ENCODE measurements around the gene HAUS6.
A peak's percentile ranks its signal among the peaks of the same experiment; 100 is the strongest.
"Not testable (repeated sequence)": the region's sequence is repeated elsewhere in the genome, so short reads cannot be mapped to it uniquely, and the experiment has no call there.

Gene HAUS6

GRCh38 chr9:19117039-19117716 is 14.5 kb upstream of the HAUS6 start:
- DNase-seq = no peak

DNA sequence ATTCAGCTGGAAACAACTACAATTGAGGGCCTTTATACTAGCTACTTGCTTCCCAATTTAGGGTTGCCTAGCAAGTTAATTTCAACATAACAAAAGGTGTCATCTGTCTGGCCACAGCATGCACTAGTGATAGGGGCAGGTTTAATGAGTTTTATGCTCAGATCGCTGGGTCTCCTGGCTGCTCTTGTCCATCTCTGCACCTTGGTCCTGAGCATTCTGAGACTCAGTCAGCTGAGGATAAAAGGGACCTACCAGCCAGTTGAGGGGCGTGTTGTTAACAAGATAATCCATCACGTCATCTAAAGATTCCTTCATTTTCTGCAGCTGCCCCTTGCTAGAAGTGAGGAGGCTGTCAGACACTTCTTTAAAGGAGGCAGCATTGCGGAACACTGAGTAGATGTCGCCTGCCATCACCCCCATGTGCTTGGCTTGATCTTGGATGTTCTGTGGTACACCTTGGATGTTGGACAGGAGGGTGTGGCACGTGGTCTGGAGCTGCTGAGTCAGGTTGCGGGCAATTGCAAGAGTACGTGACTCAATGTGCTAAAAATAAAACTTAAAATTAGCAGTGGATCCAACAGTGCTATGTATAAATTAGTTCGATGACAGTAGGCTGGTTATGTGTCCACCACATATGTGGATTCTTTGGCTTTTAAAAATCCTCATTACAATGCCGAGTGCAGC is 13.5 kb upstream of the HAUS6 start:
- DNase-seq = no peak

GRCh38 chr9:19114680-19115270 is 12.1 kb upstream of the HAUS6 start:
- DNase-seq = no peak

GRCh38 chr9:19113964-19114679 is 11.4 kb upstream of the HAUS6 start:
- no peak for DNase-seq

- not testable (repeated sequence) for DNase-seq
Measured at GRCh38 chr9:19113064-19113611, 10.4 kb upstream of the HAUS6 start.

GRCh38 chr9:19108038-19108437 is 5.3 kb upstream of the HAUS6 start:
- no peak for DNase-seq

DNA sequence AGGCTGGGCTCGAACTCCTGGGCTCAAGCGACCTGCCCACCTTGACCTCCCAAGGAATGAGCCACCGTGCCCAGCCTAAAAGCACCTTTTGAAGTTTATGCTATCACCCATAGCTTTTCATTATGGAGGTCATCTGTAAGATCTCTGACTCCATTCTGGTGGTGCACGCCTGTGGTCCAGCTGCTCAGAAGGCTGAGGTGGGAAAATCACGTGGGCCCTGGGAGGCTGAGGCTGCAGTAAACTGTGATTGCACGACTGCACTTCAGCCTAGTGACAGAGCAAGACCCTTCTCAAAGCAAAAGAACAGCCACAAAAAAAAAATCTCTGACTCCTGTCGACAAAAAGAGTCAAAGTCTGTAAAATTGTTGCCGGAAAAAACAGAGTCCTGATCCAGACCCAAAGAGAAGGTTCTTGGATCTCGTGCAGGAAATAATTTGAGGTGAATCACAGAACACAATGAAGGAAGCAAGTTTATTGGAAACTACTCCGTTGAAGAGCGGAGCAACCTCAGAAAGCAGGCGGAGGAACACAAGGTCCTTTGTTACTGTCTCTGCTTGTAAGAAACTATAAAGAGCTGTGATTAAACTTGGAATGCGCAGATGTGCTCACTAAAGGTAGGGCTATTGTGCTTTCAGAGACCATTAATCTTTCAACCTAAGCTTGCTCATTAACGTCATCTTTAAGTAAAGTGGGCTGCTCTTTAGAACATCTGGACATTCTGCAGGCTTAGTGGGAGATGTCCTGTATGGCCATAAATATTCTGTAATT is 2.0 kb upstream of the HAUS6 start:
- DNase-seq = no peak

- peak in 3 of 5 donors; percentile 4 to 52 (median 14) for DNase-seq
Measured at GRCh38 chr9:19102181-19102630, 498 bp downstream of the HAUS6 start.

DNA sequence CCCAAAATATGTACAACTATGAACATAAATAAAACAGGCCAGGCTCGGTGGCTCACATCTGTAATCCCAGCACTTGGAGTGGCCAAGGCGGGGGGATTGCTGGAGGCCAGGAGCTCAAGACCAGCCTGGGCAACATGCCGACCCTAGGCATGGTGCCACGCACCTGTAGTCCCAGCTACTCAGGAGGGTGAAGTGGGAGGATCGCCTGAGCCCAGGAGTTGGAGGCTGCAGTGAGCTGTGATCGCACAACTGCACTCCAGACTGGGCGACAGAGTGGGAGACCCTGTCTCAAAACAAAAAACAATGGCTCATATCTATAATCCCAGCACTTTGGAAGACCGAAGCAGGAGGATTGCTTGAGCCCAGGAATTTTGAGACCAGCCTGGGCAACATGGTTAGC is 1.5 kb downstream of the HAUS6 start:
- DNase-seq = no peak

- not testable (repeated sequence) for DNase-seq
Measured at GRCh38 chr9:19097431-19097830, 5.3 kb downstream of the HAUS6 start.

DNA sequence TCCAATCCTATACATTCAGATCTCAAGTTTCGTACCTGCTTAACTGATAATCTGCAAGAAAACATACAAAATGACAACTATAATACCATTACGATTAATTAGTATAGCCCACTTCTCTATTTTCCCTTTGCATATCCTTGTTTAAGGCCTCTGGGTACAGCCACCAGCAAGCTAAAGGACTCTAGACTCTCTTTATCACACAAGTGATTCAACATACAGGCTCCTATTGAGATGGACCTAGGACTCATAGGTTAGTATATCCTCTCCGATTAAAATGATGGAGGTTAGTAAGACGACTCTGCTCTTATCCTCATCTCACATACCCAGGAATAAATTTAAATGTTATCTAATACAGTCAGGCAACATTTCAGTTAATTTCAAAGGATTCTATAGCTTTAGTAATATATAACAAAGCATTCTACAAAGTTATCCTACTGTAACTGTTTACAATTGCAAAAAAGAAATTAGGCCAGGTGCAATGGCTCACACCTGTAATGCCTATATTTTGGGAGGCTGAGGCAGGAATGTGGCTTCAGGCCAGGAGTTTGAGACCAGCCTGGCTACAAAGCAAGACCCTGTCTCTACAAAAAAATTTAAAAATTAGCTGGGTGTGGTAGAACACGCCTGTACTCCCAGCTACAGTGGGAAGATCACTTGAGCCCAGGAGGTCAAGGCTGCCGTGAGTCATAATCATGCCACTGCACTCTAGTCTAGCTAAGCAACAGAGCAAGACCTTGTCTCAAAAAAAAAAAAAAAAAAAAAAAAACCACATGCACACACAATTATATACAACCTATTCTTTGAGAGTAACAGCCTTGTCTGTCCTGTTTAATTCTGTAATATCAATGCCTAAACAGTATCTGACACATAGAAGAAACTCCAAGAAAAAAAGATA is 15.4 kb downstream of the HAUS6 start:
- no peak for DNase-seq

GRCh38 chr9:19085295-19085694 is 17.4 kb downstream of the HAUS6 start:
- peak in 1 of 5 donors; percentile 55 for DNase-seq

- DNase-seq = no peak
Measured at GRCh38 chr9:19074836-19075235, 27.9 kb downstream of the HAUS6 start.

DNA sequence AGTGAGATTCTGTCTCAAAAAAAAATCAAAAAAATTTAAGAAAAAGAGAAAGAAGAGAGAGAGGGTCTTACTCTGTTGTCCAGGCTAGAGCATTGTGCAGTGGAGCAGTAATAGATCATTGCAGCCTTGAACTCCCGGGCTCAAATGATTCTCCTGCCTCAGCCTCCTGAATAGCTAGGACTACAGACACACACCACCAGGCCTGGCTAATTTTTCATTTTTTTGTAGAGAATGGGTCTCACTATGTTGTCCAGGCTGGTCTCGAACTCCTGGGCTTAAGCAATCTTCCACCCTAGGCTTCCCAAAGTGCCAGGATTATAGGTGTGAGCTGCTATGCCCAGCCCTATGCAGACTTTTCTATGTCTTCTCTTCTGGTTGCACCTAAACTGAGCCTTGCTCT is 28.5 kb downstream of the HAUS6 start:
- no peak for DNase-seq

GRCh38 chr9:19057033-19057432 is 45.7 kb downstream of the HAUS6 start:
- no peak for DNase-seq

GRCh38 chr9:19050637-19051591 is 51.8 kb downstream of the HAUS6 start:
- DNase-seq = no peak

GRCh38 chr9:19049917-19050636 is 52.6 kb downstream of the HAUS6 start:
- peak in 1 of 5 donors; percentile 29 for DNase-seq

- DNase-seq = peak; percentile 88 to 96 (median 92)
Measured at GRCh38 chr9:19048966-19049916, 53.5 kb downstream of the HAUS6 start, which contains the start of gene RRAGA. RRAGA (plus strand) TSS chr9:19049427; CDS start chr9:19049660, 233 bp downstream.
